Stimulated activated CD8-positive, alpha-beta memory T cell treated with anti-CD3 and anti-CD28 coated beads, Interleukin-7, amount 100 ng/mL, for 24 hours (primary cell): Measurements from ENCODE around the gene CAMK1G.

Experiments
- DNase-seq: peaks from one replicate; pipeline ENCODE4 v3.0.0-alpha.2; 2020; ENCODE audit warnings: low read depth

CAMK1G gene

DNA sequence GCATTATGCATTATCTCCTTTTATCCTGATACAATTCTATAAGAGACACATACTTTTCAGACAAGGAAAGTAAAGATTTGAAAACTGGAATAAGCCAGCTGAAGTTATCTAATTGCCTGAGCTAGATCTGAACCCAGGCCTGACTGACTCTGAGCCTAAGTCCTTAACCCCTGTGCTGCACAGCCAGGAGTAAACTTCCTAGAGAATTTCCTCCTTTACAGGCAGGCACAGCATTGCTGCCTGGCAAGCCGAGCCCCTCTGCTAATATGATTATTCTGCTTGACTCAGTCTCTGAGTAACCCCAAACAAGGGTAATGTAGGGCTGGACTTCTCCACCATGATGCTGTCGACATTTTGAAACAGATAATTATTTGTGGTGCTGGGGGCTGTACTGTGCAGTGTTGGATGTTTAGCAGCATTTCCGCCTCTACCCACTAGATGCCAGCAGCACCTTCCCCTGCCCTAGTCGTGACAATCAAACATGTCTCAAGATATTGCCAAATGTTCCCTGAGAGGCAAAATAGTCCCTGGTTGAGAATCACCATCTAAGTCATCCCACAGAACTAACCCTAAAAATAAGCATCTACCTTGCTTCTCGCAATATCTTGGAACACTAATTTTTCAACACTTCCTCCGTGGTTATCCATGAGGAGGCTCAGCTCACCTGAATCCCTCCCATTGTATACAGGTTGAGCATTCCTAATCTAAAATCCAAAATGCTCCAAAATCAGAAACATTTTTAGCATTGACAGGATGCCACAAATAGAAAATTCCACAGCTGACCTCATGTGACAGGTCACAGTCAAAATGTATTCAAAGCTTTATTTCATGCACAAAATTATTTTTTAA is 18.5 kb downstream of the CAMK1G start:
- no peak for DNase-seq

- no peak for DNase-seq
Measured at GRCh38 chr1:209603877-209604276, 20.4 kb downstream of the CAMK1G start.

DNA sequence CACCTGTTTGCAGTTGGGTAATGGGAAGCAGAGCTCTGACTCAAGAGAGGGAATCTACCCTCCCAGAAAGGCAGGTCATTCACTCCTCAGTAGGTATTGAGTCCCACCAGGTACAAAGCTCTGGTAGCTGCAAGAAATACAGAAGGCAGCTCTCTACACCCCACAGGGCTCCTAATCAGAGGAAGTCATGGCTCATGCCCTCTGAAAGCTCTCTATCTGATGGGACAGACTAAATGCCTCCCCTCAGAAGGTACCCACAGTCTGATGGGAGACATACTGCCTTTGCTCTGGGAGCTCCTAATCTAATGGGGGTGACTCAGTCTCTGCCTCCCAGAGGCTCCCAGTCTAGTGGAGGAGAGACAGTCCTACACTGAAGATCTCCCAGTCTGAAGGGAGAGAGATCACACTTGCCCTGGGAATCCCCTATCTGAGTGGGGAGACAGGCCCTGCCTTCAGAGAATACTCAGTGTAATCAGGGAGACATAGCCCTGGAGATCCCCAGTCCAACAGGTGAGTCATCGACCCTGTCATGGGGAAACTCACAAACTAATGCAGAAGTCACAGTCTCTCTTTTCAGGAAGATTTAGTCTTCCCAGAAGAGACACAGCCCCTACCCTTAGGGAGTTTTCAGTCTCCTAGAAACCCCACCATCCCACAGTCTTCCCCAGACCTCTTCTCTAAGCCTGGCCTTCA is 23.7 kb downstream of the CAMK1G start:
- no peak for DNase-seq

GRCh38 chr1:209607795-209608178 is 24.3 kb downstream of the CAMK1G start:
- no peak for DNase-seq

GRCh38 chr1:209609041-209609790 is 25.7 kb downstream of the CAMK1G start:
- DNase-seq = no peak

GRCh38 chr1:209609791-209610630 is 26.5 kb downstream of the CAMK1G start:
- no peak for DNase-seq

DNA sequence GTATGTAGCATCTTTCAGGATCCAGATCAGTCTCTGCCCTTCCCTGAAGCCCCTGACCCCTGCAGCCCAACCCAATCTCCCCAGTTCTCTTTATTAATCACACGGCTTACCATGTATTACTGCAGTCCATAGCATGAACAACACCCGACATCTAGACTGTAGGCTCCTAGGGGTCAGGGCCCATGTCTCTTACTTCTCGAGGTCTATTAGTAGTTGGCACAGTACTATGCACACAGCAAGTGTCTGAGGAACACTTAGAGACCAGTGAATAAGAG is 27.1 kb downstream of the CAMK1G start:
- DNase-seq = no peak

GRCh38 chr1:209611771-209612570 is 28.5 kb downstream of the CAMK1G start:
- no peak for DNase-seq

- no peak for DNase-seq
Measured at GRCh38 chr1:209612646-209613399, 29.3 kb downstream of the CAMK1G start.

GRCh38 chr1:209613400-209614150 is 30.1 kb downstream of the CAMK1G start:
- no peak for DNase-seq

DNA sequence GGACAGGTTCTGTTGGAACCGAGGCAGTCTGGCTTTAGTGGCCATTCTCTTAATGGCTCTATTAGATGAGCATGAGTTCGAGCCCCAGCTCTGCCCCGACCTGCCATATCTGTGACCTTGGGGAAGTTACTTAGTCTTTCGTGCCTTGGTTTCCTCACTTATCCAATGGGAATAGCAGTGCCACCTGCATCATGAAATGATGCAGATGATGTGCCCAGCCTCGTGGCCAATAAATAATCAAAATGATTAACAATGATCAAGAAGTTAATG is 30.6 kb downstream of the CAMK1G start:
- no peak for DNase-seq

DNA sequence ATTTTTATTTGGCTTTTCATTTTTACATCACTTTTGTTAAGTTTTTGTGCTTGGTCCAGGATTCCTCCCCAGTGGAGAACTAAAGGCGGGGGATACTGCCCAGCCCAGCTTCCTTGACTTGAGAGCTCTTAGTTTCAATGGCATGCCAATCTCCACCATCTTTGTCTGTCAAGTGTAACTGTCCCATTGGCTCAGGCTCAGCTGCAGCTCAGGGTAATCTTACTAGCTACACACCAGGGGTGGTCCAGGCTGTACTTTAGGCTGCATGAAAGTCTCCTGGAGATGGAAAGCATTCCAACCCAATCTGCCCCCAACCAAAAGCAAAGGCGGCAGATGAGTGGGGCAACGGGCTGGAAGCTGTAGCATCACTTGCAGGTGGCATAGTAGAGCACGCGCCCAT is 31.4 kb downstream of the CAMK1G start:
- no peak for DNase-seq

GRCh38 chr1:209616366-209617046 is 33.0 kb downstream of the CAMK1G start:
- no peak for DNase-seq

- no peak for DNase-seq
Measured at GRCh38 chr1:209617047-209617673, 33.6 kb downstream of the CAMK1G start.

DNA sequence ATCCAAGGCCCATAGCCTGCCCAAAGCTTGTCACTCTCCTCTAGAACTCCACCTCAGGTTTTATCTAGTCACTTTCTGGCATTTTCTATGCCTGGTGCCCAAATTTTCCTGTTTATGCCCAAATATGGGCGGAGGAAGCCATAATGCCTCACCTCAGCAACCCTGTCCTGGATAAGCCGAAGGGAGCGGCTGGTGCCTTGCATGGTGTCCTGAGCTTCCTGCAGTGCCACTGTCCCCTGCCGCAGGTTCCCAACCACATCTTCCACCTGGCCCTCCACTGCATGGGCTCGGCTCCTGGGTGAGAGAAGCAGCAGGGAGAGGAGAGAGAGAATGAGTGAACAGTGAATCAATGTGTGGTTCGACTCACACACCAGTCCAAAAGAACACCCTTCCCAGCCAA is 34.2 kb downstream of the CAMK1G start:
- no peak for DNase-seq

- no peak for DNase-seq
Measured at GRCh38 chr1:209618291-209618690, 34.8 kb downstream of the CAMK1G start.

DNA sequence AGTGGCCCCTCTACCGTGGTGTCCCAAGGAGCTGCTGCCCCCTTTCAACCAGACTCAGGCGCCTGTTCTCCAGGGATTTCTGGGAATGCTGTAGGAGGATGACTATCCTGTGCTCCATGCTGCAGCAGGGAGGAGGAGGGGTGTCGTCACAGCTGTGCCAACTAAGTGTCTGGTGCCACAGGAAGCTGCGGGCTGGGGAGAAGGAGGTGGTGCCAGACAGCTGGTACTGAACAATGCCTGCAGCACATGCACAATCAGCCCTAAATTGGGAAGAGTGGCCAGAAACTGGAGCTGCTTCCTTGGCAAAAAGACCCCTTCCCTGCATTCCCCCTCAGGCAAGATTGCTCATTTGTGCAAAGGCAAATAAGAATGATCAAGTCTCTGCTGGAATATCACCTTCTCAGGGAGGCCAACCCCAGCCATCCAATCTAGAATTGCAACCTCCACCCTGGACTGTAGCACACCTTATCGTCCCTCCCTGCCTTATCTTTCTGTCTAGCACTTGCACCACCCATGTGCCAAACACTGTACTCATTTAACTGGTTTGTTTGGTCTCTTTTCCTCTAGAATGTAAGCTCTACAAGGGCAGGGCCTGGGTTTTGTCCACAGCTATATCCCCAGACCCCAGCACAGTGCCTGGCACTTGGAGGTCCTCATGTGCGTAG is 35.4 kb downstream of the CAMK1G start:
- DNase-seq = no peak

DNA sequence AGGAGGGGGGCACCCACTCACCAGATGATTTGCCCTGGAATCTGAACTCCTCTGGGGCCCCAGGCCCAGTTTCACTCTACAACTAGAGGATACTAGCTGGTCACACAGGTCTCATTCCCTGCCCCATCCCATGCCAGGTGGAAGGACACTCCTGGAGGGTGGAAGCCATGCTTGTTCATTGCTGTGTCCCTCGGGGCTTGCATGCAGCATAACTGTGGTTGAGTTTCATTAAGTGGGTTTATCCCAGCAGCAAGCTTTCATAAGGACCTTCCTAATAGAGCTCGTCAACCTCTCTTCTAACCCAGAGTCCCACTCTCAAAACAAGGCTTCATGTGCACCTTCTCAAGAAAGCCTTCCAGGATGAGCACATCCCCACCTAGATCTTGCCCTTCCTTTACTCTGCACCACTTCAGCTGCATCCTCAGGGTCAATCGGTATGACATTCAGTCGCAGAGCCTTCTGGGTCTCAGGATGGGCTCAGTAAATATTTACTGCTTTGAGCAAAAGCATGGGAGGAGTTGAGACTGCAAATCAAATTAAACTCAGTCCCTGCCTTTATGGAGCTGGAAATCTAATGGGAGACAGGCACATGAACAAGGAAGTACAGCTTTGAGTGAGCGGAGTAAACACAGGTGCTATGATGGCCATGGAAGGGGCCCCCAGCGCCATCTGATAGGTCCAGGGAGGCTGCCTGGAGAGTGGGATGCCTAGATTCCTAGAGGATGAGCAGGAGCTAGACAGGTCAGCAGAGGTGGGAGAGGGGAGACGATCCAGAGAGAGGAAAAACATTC is 36.4 kb downstream of the CAMK1G start:
- DNase-seq = no peak
